HG03342 (cell line): Measurements from ENCODE around the gene TRIM39.
"Not testable (repeated sequence)": the region's sequence is repeated elsewhere in the genome, so short reads cannot be mapped to it uniquely, and the experiment has no call there.

Experiments used
- ATAC-seq: cut with Tn5 transposase; IDR thresholded peaks from one replicate; pipeline ENCODE4 v1.9.1; 2021; ENCODE audit warnings: mild to moderate bottlenecking, moderate library complexity; ENCODE audit not compliant: unreplicated experiment

TRIM39 gene

GRCh38 chr6:30326526-30327231 lies at the start of gene TRIM39:
Gene TRIM39 (plus strand): TSS chr6:30326927. CDS start chr6:30329318, 2,391 bp downstream.
- ATAC-seq, result peak; percentile 65

GRCh38 chr6:30280988-30281387 lies 45.7 kb upstream of the TRIM39 start:
- ATAC-seq, result not testable (repeated sequence)

GRCh38 chr6:30282522-30282921 lies 44.2 kb upstream of the TRIM39 start:
- ATAC-seq, result no peak

- ATAC-seq, result no peak
Observed at GRCh38 chr6:30283761-30284160, 43.0 kb upstream of the TRIM39 start.

GRCh38 chr6:30287139-30287538 lies 39.6 kb upstream of the TRIM39 start:
- no peak for ATAC-seq

GRCh38 chr6:30295837-30296236 lies 30.9 kb upstream of the TRIM39 start:
- no peak for ATAC-seq

- no peak for ATAC-seq
Observed at GRCh38 chr6:30304002-30304401, 22.7 kb upstream of the TRIM39 start.

GRCh38 chr6:30311101-30311500 lies 15.6 kb upstream of the TRIM39 start:
- ATAC-seq, result no peak

- ATAC-seq, result no peak
Observed at GRCh38 chr6:30311671-30312070, 15.1 kb upstream of the TRIM39 start.

GRCh38 chr6:30312266-30312665 lies 14.5 kb upstream of the TRIM39 start:
- no peak for ATAC-seq

- no peak for ATAC-seq
Observed at GRCh38 chr6:30312676-30313321, 13.9 kb upstream of the TRIM39 start.

GRCh38 chr6:30315156-30315555 lies 11.6 kb upstream of the TRIM39 start:
- no peak for ATAC-seq

- ATAC-seq, result no peak
Observed at GRCh38 chr6:30317913-30318589, 8.7 kb upstream of the TRIM39 start.

- ATAC-seq, result no peak
Observed at GRCh38 chr6:30319146-30319835, 7.4 kb upstream of the TRIM39 start.

GRCh38 chr6:30321692-30322388 lies 4.9 kb upstream of the TRIM39 start:
- no peak for ATAC-seq

GRCh38 chr6:30322527-30323501 lies 3.9 kb upstream of the TRIM39 start:
- ATAC-seq, result no peak

- ATAC-seq, result no peak
Observed at GRCh38 chr6:30323806-30324205, 2.9 kb upstream of the TRIM39 start.

- peak; percentile 38 for ATAC-seq
Observed at GRCh38 chr6:30325150-30325872, 1.4 kb upstream of the TRIM39 start.
